HG03064 (cell line): ENCODE measurements around the gene IFI44.

ENCODE experiments used
- ATAC-seq: cut with Tn5 transposase; IDR thresholded peaks from one replicate; pipeline ENCODE4 v1.9.1; 2021; ENCODE audit warnings: low read depth; ENCODE audit not compliant: unreplicated experiment

The IFI44 gene

GRCh38 chr1:78651241-78651640 lies 1.6 kb downstream of the IFI44 start:
- ATAC-seq, result peak; percentile 41

- no peak for ATAC-seq
Observed at GRCh38 chr1:78652019-78652560, 2.5 kb downstream of the IFI44 start.

- ATAC-seq, result no peak
Observed at GRCh38 chr1:78658901-78659300, 9.3 kb downstream of the IFI44 start.

GRCh38 chr1:78663923-78664322 lies 14.3 kb downstream of the IFI44 start:
- ATAC-seq, result no peak

- ATAC-seq, result no peak
Observed at GRCh38 chr1:78664763-78665162, 15.1 kb downstream of the IFI44 start.

- ATAC-seq, result no peak
Observed at GRCh38 chr1:78665809-78666208, 16.2 kb downstream of the IFI44 start.

GRCh38 chr1:78667939-78668338 lies 18.3 kb downstream of the IFI44 start:
- no peak for ATAC-seq

- ATAC-seq, result no peak
Observed at GRCh38 chr1:78668427-78668826, 18.8 kb downstream of the IFI44 start.

GRCh38 chr1:78672428-78672827 lies 22.8 kb downstream of the IFI44 start:
- ATAC-seq, result no peak

- ATAC-seq, result no peak
Observed at GRCh38 chr1:78673120-78673519, 23.5 kb downstream of the IFI44 start.

GRCh38 chr1:78676347-78676982 lies 26.8 kb downstream of the IFI44 start:
- ATAC-seq, result no peak

GRCh38 chr1:78676993-78677392 lies 27.4 kb downstream of the IFI44 start:
- ATAC-seq, result no peak

GRCh38 chr1:78677788-78678187 lies 28.2 kb downstream of the IFI44 start:
- ATAC-seq, result no peak

- ATAC-seq, result peak; percentile 65
Observed at GRCh38 chr1:78678324-78678723, 28.7 kb downstream of the IFI44 start.

- ATAC-seq, result no peak
Observed at GRCh38 chr1:78681265-78681664, 31.6 kb downstream of the IFI44 start.

GRCh38 chr1:78682496-78682895 lies 32.9 kb downstream of the IFI44 start:
- no peak for ATAC-seq

GRCh38 chr1:78683079-78683478 lies 33.4 kb downstream of the IFI44 start:
- no peak for ATAC-seq

GRCh38 chr1:78687315-78687714 lies 37.7 kb downstream of the IFI44 start:
- ATAC-seq, result no peak

- ATAC-seq, result no peak
Observed at GRCh38 chr1:78687914-78688313, 38.3 kb downstream of the IFI44 start.

GRCh38 chr1:78688697-78689096 lies 39.1 kb downstream of the IFI44 start:
- no peak for ATAC-seq

- ATAC-seq, result no peak
Observed at GRCh38 chr1:78690516-78690915, 40.9 kb downstream of the IFI44 start.

GRCh38 chr1:78691995-78692747 lies 42.5 kb downstream of the IFI44 start:
- no peak for ATAC-seq
